ENCODE results near the gene AGXT. TPM values are rescaled to one million over a fixed set of nuclear protein-coding genes. Genes with fewer than 3 reads are reported as not detected.

AGXT gene
- total and polyA plus RNA-seq, 4 donors = 254 to 1,572 (median 1,428) TPM

- H3K27ac ChIP-seq (ENCODE audit: low read depth in 1 of 2, low read length in 2 of 2) = peak overlapping the region; percentile 38 to 41
- peaks cover 3 to 6% (median 4%) of the 10 kb centered on the region in 4 donors for H3K36me3 ChIP-seq (ENCODE audit: control insufficient read depth in 4 of 4, insufficient read depth in 3 of 4, low read depth in 1 of 4, low read length in 3 of 4)
- no peaks in the 10 kb centered on the region for H3K27me3 ChIP-seq (ENCODE audit: control insufficient read depth in 4 of 4, insufficient read depth in 4 of 4, low read length in 3 of 4)
- no peaks in the 10 kb centered on the region for H3K9me3 ChIP-seq (ENCODE audit: control insufficient read depth in 4 of 4, low read length in 3 of 4)
- H3K9ac ChIP-seq (ENCODE audit: low read depth in 1 of 2, low read length in 2 of 2) = no peak overlapping the region
- no peak for DNase-seq (ENCODE audit: low spot score)
- TF ChIP-seq FOXA1 (IDR thresholded peaks at IDR 0.05) (no peak), FOXA2 (IDR thresholded peaks at IDR 0.05) (no peak), SP1 (IDR thresholded peaks at IDR 0.05) (no peak)
- TF ChIP-seq, protein P1, sequence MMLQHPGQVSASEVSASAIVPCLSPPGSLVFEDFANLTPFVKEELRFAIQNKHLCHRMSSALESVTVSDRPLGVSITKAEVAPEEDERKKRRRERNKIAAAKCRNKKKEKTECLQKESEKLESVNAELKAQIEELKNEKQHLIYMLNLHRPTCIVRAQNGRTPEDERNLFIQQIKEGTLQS (IDR thresholded peaks at IDR 0.05) = no peak
- 75% methylated on average over 11 of the region's 11 CpGs for WGBS
- no peak overlapping the region for H3K4me3 ChIP-seq (ENCODE audit: low read depth in 1 of 3, low read length in 3 of 3)
- peaks cover 23 to 67% (median 60%) of the 10 kb centered on the region in 4 donors for H3K4me1 ChIP-seq (ENCODE audit: control insufficient read depth in 4 of 4, insufficient read depth in 4 of 4, low read length in 3 of 4)
Measured at GRCh38 chr2:240888890-240889573, 20.4 kb downstream of the AGXT start.

DNA sequence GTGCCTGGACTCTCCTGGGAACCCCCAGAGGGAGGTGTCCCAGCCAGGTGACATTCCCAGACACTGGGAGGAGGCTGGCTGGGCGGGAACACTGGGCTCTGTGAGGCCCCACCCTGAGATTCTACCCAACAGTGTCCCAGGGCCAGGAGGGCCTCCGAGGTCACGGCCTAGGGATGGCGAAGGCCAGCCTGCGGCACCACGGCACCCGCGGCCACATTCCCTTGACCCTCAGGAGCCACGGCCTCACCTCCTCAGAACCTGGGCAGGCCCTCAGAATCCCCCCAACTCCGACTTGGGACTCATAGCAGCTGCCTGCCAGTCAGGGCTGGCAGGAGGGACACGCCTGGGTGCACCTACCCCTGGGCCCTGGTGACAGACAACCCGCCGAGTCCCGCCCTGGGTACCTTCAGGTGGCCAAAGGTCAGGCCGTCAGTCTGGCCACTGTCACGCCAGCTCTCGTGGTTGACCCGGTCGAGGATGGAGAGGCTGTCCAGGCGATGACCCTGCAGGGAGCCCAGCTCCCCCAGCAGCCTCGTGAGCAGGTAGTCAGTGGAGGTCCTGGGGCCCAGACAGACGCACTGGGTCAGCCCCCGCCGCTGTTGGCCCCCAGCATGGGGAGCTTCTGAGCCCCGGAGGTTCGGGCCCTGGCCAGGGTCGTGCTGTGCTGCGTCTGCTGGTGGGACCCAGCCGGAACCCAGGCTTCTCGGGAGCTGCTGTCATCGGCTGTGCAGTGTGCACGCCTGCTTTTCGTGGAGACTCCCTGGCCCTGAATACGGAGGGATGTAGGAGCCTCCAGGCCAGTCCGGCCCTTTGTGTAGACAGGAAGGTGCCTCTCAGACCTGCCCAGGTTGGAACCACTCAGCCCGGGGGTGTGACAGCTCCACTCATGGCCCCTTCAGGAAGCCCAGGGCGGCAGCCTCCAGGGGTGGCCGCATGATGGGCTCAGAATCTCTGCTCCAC lies 21.3 kb downstream of the AGXT start:
- H3K36me3 ChIP-seq (ENCODE audit: control insufficient read depth in 4 of 4, insufficient read depth in 3 of 4, low read depth in 1 of 4, low read length in 3 of 4) = no peaks in the 10 kb centered on the region
- DNase-seq (ENCODE audit: low spot score) = no peak
- 53% methylated on average over 38 of the region's 38 CpGs for WGBS
- peak; percentile 40 for TF ChIP-seq FOXA1 (IDR thresholded peaks at IDR 0.05)
- peak; percentile 45 for TF ChIP-seq YY1 (IDR thresholded peaks at IDR 0.05)
- TF ChIP-seq JUND (IDR thresholded peaks at IDR 0.05) = no peak
- TF ChIP-seq RXRA (IDR thresholded peaks at IDR 0.05) = peak; percentile 93 to 97
- TF ChIP-seq HNF4A (conservative IDR thresholded peaks at IDR 0.05) = peak; percentile 71 to 89
- TF ChIP-seq GABPA (IDR thresholded peaks at IDR 0.05 in 1 of 2, conservative IDR thresholded peaks at IDR 0.05 in 1 of 2) = no peak
- TF ChIP-seq SP1 (IDR thresholded peaks at IDR 0.05) = peak; percentile 62
- TF ChIP-seq, protein P1 (IDR thresholded peaks at IDR 0.05) = no peak
- peak; percentile 88 for TF ChIP-seq NR2F2 (IDR thresholded peaks at IDR 0.05)
- TF ChIP-seq, protein P2, sequence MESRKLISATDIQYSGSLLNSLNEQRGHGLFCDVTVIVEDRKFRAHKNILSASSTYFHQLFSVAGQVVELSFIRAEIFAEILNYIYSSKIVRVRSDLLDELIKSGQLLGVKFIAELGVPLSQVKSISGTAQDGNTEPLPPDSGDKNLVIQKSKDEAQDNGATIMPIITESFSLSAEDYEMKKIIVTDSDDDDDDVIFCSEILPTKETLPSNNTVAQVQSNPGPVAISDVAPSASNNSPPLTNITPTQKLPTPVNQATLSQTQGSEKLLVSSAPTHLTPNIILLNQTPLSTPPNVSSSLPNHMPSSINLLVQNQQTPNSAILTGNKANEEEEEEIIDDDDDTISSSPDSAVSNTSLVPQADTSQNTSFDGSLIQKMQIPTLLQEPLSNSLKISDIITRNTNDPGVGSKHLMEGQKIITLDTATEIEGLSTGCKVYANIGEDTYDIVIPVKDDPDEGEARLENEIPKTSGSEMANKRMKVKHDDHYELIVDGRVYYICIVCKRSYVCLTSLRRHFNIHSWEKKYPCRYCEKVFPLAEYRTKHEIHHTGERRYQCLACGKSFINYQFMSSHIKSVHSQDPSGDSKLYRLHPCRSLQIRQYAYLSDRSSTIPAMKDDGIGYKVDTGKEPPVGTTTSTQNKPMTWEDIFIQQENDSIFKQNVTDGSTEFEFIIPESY (IDR thresholded peaks at IDR 0.05) = no peak
- no peak for TF ChIP-seq EGR1 (IDR thresholded peaks at IDR 0.05; ENCODE audit: low read depth in 2 of 2)
- TF ChIP-seq CTCF (IDR thresholded peaks at IDR 0.05; ENCODE audit: low read depth, low read length, missing input control) = no peak
- TF ChIP-seq RAD21 (IDR thresholded peaks at IDR 0.05) = no peak
- no peak for TF ChIP-seq HNF4G (IDR thresholded peaks at IDR 0.05)
- TF ChIP-seq TAF1 (conservative IDR thresholded peaks at IDR 0.05) = no peak
- TF ChIP-seq, protein P3, sequence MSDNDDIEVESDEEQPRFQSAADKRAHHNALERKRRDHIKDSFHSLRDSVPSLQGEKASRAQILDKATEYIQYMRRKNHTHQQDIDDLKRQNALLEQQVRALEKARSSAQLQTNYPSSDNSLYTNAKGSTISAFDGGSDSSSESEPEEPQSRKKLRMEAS (IDR thresholded peaks at IDR 0.05) = no peak
- TF ChIP-seq FOXA2 (IDR thresholded peaks at IDR 0.05) = no peak
- no peak for TF ChIP-seq REST (IDR thresholded peaks at IDR 0.05)
- no peaks in the 10 kb centered on the region for H3K27me3 ChIP-seq (ENCODE audit: control insufficient read depth in 4 of 4, insufficient read depth in 4 of 4, low read length in 3 of 4)
- H3K4me1 ChIP-seq (ENCODE audit: control insufficient read depth in 4 of 4, insufficient read depth in 4 of 4, low read length in 3 of 4) = peaks cover 25 to 58% (median 51%) of the 10 kb centered on the region in 4 donors
- H3K9ac ChIP-seq (ENCODE audit: low read depth in 1 of 2, low read length in 2 of 2) = no peak overlapping the region
- H3K4me3 ChIP-seq (ENCODE audit: low read depth in 1 of 3, low read length in 3 of 3) = no peak overlapping the region
- H3K27ac ChIP-seq (ENCODE audit: low read depth in 1 of 2, low read length in 2 of 2) = peak overlapping the region; percentile 38 to 41
- H3K9me3 ChIP-seq (ENCODE audit: control insufficient read depth in 4 of 4, low read length in 3 of 4) = no peaks in the 10 kb centered on the region
